ENCODE measurements around the gene PML.

DNA sequence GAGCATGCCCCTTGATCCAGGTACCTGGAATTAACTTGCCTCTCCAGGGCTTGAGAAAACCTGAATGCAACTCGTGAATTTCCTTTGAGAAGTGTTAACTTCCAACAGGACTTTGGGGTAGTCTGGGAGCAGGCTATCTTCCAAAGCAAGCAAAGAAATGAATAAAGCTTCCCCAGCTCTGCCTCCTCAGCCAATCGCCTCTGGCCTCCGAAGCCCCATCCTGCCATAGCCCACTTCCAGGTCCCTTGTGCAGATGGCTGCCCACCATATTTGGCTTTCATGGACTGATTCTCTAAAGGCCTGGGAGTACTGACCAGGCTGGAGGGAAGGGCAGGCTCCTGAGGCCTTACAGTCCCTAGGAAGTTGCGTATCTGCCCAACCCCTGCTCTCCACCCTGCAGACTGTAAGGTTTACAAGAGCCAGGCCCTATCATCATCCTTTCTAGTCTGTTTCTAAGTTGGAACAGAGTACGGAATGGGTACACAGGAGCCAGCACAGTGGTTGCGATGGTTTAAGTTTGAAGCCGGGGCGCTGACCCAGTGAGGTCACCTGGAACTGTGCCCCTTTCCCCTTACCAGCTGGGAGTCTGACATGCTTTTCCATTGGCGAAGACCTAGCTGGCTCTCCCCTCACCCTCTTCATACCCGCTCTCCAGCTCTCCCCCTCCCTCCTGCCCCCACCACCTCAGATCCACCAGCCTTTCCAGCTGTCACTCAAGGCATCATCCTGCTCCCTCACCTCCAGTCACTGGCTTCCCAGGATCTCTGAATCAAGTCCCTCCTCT, 1.1 kb upstream of the PML start:
- TF ChIP-seq, protein P1, sequence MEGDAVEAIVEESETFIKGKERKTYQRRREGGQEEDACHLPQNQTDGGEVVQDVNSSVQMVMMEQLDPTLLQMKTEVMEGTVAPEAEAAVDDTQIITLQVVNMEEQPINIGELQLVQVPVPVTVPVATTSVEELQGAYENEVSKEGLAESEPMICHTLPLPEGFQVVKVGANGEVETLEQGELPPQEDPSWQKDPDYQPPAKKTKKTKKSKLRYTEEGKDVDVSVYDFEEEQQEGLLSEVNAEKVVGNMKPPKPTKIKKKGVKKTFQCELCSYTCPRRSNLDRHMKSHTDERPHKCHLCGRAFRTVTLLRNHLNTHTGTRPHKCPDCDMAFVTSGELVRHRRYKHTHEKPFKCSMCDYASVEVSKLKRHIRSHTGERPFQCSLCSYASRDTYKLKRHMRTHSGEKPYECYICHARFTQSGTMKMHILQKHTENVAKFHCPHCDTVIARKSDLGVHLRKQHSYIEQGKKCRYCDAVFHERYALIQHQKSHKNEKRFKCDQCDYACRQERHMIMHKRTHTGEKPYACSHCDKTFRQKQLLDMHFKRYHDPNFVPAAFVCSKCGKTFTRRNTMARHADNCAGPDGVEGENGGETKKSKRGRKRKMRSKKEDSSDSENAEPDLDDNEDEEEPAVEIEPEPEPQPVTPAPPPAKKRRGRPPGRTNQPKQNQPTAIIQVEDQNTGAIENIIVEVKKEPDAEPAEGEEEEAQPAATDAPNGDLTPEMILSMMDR (IDR thresholded peaks at IDR 0.05; ENCODE audit: low read length): no peak
- no peak for TF ChIP-seq EZH2 (IDR thresholded peaks at IDR 0.05; ENCODE audit: borderline replicate concordance, low read length)

Data from OCI-LY1 (cell line).